Body of pancreas (tissue), 4 donors: ENCODE results near the gene BLOC1S6. TPM values are rescaled to one million over a fixed set of nuclear protein-coding genes. Genes with fewer than 3 reads are reported as not detected.

Experiments used
- ATAC-seq: fragments of 150-250 bp; one replicate; pipeline ENCODE4 v1.9.1; 2016
- DNase-seq, 4 donors: peaks; one replicate each; pipeline ENCODE4 v3.0.0-alpha.2; 2019
- H3K27ac ChIP-seq, 4 donors: fragments of 200-600 bp; sonication (generic); 1 replicate in 3 of 4; 2 replicates in 1 of 4; pipeline versions ENCODE4 v1.5.1 to v1.6.1; 2016 to 2019; ENCODE audit warnings: mild to moderate bottlenecking in 1 of 4, mixed read lengths in 1 of 4, moderate library complexity in 1 of 4
- H3K27me3 ChIP-seq, 2 donors: fragments of 200-600 bp; sonication (generic); one replicate each; pipeline ENCODE4 v1.6.0; 2016; ENCODE audit warnings: mild to moderate bottlenecking in 1 of 2
- H3K36me3 ChIP-seq, 2 donors: fragments of 200-600 bp; sonication (generic); replicated peaks in 1 of 2; 2 replicates each; pipeline ENCODE4 v1.5.1; 2016; ENCODE audit warnings: low read depth in 2 of 2; ENCODE audit not compliant: insufficient read depth in 1 of 2
- H3K4me1 ChIP-seq: fragments of 200-600 bp; sonication (generic); one replicate; pipeline ENCODE4 v1.6.0; 2016
- H3K4me3 ChIP-seq, 2 donors: fragments of 200-600 bp; sonication (generic); 1 replicate in 1 of 2; 2 replicates in 1 of 2; pipeline ENCODE4 v1.5.1; 2016 to 2019
- H3K9me3 ChIP-seq, 3 donors: fragments of 200-600 bp; sonication (generic); 1 replicate in 2 of 3; 2 replicates in 1 of 3; pipeline ENCODE4 v1.5.1; 2016
- CTCF ChIP-seq, 7 experiments: fragments of 450-650 bp in 4 of 7; fragments of 200-600 bp in 3 of 7; sonication (generic) in 3 of 7; IDR thresholded peaks; one replicate each; pipeline ENCODE4 v1.5.1; 2016 to 2019; ENCODE audit warnings: antibody characterized with exemption in 7 of 7
- POLR2A ChIP-seq, 3 donors: fragments of 450-650 bp; IDR thresholded peaks; one replicate each; pipeline ENCODE4 v1.6.1; 2016; ENCODE audit warnings: antibody characterized with exemption in 3 of 3, mild to moderate bottlenecking in 2 of 3
- whole genome bisulfite sequencing, 2 donors: methylation state at CpG; one replicate each; pipeline ENCODE4 v1.1.5; 2017; 5-methylcytosine and 5-hydroxymethylcytosine counted together
- intact Hi-C: fragments of 100-400 bp; cut with DNase I; formaldehyde crosslinking; loops from one replicate; pipeline ENCODE4 v1.15.1; 2023
- total RNA-seq, 2 donors: library from RNA; depleted of rRNA; stranded (reverse); fragments of >200 nt; gene quantifications; one replicate each; pipeline ENCODE4 v1.1.0, GENCODE V29; 2016

BLOC1S6 gene
- total RNA-seq, 2 donors from 2014 or later: 18.5 to 34.0 TPM

DNA sequence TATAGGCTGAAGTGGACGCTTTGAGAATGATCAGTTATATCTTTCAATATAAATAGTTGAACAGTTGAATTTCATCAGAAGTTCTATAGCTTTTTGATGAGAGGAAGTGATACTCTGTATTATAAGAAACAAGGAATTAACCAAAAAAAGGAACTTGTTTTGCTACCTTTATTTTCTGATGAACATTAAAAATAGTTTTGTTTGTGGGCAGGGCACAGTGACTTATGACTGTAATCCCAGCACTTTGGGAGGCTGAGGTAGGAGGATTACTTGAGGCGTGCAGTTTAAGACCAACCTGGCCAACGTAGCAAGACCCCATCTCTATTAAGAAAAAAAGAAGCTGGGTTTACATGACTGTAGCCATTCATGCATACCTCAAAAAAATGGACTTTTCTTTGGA is 16.7 kb downstream of the BLOC1S6 start:
- peaks cover 0 to 2% of the 10 kb centered on the region in 2 donors for H3K36me3 ChIP-seq
- no peaks in the 10 kb centered on the region for H3K27me3 ChIP-seq
- 73 to 99% methylated on average over 3 of the region's 3 CpGs for WGBS, 2 donors
- no peak overlapping the region for H3K4me3 ChIP-seq
- no peak overlapping the region for H3K27ac ChIP-seq
- TF ChIP-seq CTCF (IDR thresholded peaks at IDR 0.05): no peak
- no peak for TF ChIP-seq POLR2A (IDR thresholded peaks at IDR 0.05)
- DNase-seq (no peak), ATAC-seq (no peak)
- H3K9me3 ChIP-seq: no peaks in the 10 kb centered on the region
- intact Hi-C loops: no loop called here
- H3K4me1 ChIP-seq: no peaks in the 10 kb centered on the region

GRCh38 chr15:45604326-45604725 is 17.1 kb downstream of the BLOC1S6 start:
- H3K27me3 ChIP-seq: no peaks in the 10 kb centered on the region
- 76 to 100% methylated on average over 1 of the region's 1 CpG for WGBS, 2 donors
- DNase-seq (no peak), ATAC-seq (no peak)
- no peaks in the 10 kb centered on the region for H3K9me3 ChIP-seq
- no peaks in the 10 kb centered on the region for H3K4me1 ChIP-seq
- intact Hi-C loops: no loop called here
- TF ChIP-seq POLR2A (IDR thresholded peaks at IDR 0.05): no peak
- TF ChIP-seq CTCF (IDR thresholded peaks at IDR 0.05): no peak
- no peak overlapping the region for H3K27ac ChIP-seq
- no peak overlapping the region for H3K4me3 ChIP-seq
- peaks cover 0 to 2% of the 10 kb centered on the region in 2 donors for H3K36me3 ChIP-seq

DNA sequence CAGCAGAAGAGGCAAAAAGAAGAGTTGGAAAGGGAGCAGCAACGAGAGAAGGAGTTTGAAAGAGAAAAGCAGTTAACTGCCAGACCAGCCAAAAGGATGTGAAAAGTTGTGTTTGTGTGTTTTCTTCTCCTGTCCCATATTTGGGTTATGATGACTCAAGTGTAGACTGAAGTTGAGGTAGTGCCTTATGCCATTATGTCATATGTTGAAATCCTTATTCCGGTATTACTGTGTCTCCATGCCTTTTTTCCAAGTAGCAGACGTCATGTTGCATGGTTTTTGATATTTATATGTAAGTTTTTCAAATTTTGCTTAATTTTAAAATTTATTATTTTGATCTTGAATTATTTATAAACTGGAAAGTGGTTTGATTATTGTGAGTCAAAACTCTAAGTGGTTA is 19.2 kb downstream of the BLOC1S6 start:
- Histone ChIP-seq H3K36me3 (peaks cover 0 to 2% of the 10 kb centered on the region in 2 donors), H3K27me3 (no peaks in the 10 kb centered on the region), H3K4me1 (no peaks in the 10 kb centered on the region), H3K4me3 (no peak overlapping the region), H3K27ac (no peak overlapping the region), H3K9me3 (no peaks in the 10 kb centered on the region)
- no peak for TF ChIP-seq CTCF (IDR thresholded peaks at IDR 0.05)
- no peak for TF ChIP-seq POLR2A (IDR thresholded peaks at IDR 0.05)
- DNase-seq (no peak), ATAC-seq (no peak)
- intact Hi-C loops: no loop called here
- 77 to 81% methylated on average over 3 of the region's 3 CpGs for WGBS, 2 donors

DNA sequence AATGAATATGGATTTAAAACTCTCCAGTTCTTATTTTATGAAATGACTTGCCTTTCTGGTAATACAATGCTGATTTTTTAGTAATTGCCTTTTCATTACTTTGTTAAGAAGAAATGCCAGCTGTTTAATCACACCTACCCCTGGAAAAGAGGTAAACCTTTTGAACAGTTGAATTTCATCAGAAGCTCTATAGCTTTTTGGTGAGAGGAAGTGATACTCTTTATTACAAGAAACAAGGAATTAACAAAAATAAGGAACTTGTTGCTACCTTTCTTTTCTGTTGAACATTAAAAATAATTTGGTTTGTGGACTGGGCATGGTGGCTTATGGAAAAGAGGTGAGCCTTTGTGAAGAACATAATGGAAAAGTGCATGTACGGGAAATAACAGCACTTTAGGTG is 19.7 kb downstream of the BLOC1S6 start:
- Histone ChIP-seq H3K4me3 (no peak overlapping the region), H3K36me3 (peaks cover 0 to 2% of the 10 kb centered on the region in 2 donors), H3K9me3 (no peaks in the 10 kb centered on the region), H3K27ac (no peak overlapping the region), H3K4me1 (no peaks in the 10 kb centered on the region), H3K27me3 (no peaks in the 10 kb centered on the region)
- TF ChIP-seq POLR2A (IDR thresholded peaks at IDR 0.05) (no peak), CTCF (IDR thresholded peaks at IDR 0.05) (no peak)
- no peak for DNase-seq
- no peak for ATAC-seq
- intact Hi-C loops: no loop called here
- 88 to 90% methylated on average over 1 of the region's 1 CpG for WGBS, 2 donors

- no peak for DNase-seq
- 17 to 18% methylated on average over 4 of the region's 4 CpGs for WGBS, 2 donors
- Histone ChIP-seq H3K4me3 (no peak overlapping the region), H3K27ac (no peak overlapping the region), H3K4me1 (no peaks in the 10 kb centered on the region), H3K9me3 (no peaks in the 10 kb centered on the region), H3K36me3 (peaks cover 0 to 2% of the 10 kb centered on the region in 2 donors), H3K27me3 (no peaks in the 10 kb centered on the region)
- TF ChIP-seq CTCF (IDR thresholded peaks at IDR 0.05) (peak in 3 of 7 experiments; percentile 30 to 32 (median 31)), POLR2A (IDR thresholded peaks at IDR 0.05) (no peak)
- intact Hi-C loops: loop anchor here (10.0 kb wide), 2 partner anchors 147 to 187 kb away; no protein-coding TSS in a partner anchor
- no peak for ATAC-seq
These were observed 24.1 kb downstream of the BLOC1S6 start for GRCh38 chr15:45611305-45611704.
